Measurements from ENCODE around the gene FERMT3.

The FERMT3 gene

DNA sequence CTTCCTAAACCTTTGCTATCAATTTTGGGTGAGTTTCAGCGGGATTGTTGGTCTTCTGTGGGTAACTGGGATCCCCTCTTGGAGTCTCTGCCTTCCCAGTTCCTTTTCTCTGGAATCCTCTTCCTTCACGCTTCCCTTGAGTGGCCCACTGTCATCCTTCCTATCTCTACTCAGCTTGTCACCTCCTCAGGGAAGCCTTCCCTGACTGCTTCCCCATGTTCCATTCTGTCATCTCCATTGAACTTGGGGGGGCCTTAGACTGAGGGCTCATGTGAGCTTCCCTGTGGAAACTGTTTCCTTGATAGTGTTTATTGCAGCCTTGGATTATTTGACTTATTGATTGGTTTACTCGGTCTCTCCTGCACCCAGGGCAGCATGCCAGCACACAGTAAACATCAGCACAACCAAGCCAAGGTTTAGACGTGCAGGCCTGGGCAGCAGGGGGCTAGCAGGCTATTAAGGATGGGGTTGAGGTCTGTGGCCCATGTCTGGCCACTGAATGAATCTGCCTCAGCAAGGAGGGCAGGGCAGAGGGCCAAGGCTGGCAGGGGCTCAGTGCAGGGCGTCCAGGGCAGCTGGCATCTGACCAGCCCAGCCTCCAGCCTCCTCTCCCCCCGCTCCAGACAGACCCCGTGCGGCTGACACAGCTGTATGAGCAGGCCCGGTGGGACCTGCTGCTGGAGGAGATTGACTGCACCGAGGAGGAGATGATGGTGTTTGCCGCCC is 12.3 kb downstream of the FERMT3 start:
- Histone ChIP-seq H2AFZ (ENCODE audit: low read length) (no peak overlapping the region), H3K79me2 (ENCODE audit: low read length) (no peaks in the 10 kb centered on the region), H3K4me2 (ENCODE audit: low read depth, low read length) (no peak overlapping the region), H3K27me3 (replicated peaks; ENCODE audit: insufficient read depth, low read length) (no peaks in the 10 kb centered on the region), H3K36me3 (replicated peaks; ENCODE audit: insufficient read depth, low read length) (no peaks in the 10 kb centered on the region), H3K4me3 (ENCODE audit: low read length) (no peak overlapping the region), H3K4me1 (ENCODE audit: low read length) (no peaks in the 10 kb centered on the region), H3K9me3 (replicated peaks; ENCODE audit: insufficient read depth, low read length) (no peaks in the 10 kb centered on the region), H4K20me1 (ENCODE audit: insufficient read depth, low read length) (no peaks in the 10 kb centered on the region), H3K27ac (ENCODE audit: low read length) (no peak overlapping the region), H3K9ac (ENCODE audit: low read length) (no peak overlapping the region), H3K9me2 (replicated peaks; ENCODE audit: insufficient read depth, low read length) (no peaks in the 10 kb centered on the region), H3F3A (ENCODE audit: insufficient read depth, low read length) (no peaks in the 10 kb centered on the region)
- TF ChIP-seq EZH2phosphoT487 (IDR thresholded peaks at IDR 0.05; ENCODE audit: low read length), result no peak
- TF ChIP-seq, protein P1, sequence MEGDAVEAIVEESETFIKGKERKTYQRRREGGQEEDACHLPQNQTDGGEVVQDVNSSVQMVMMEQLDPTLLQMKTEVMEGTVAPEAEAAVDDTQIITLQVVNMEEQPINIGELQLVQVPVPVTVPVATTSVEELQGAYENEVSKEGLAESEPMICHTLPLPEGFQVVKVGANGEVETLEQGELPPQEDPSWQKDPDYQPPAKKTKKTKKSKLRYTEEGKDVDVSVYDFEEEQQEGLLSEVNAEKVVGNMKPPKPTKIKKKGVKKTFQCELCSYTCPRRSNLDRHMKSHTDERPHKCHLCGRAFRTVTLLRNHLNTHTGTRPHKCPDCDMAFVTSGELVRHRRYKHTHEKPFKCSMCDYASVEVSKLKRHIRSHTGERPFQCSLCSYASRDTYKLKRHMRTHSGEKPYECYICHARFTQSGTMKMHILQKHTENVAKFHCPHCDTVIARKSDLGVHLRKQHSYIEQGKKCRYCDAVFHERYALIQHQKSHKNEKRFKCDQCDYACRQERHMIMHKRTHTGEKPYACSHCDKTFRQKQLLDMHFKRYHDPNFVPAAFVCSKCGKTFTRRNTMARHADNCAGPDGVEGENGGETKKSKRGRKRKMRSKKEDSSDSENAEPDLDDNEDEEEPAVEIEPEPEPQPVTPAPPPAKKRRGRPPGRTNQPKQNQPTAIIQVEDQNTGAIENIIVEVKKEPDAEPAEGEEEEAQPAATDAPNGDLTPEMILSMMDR (IDR thresholded peaks at IDR 0.05; ENCODE audit: low read length), result no peak
- TF ChIP-seq EZH2 (optimal IDR thresholded peaks at IDR 0.05; ENCODE audit: low read depth, low read length), result no peak
- DNase-seq, result no peak

DNA sequence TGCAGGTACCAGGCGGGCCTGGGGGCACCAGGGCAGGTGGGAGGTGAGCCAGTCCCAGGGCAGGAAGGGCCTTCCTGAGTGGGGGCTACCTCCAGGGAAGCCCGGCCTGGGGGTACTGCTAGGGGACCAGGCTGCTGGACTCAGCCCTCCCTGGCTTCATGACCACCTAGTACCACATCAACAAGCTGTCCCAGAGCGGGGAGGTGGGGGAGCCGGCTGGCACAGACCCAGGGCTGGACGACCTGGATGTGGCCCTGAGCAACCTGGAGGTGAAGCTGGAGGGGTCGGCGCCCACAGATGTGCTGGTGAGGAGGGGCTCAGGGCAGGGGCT is 12.8 kb downstream of the FERMT3 start:
- H3K79me2 ChIP-seq (ENCODE audit: low read length), result no peaks in the 10 kb centered on the region
- no peak for DNase-seq
- no peaks in the 10 kb centered on the region for H4K20me1 ChIP-seq (ENCODE audit: insufficient read depth, low read length)
- no peak overlapping the region for H2AFZ ChIP-seq (ENCODE audit: low read length)
- H3K9ac ChIP-seq (ENCODE audit: low read length), result no peak overlapping the region
- H3K27ac ChIP-seq (ENCODE audit: low read length), result no peak overlapping the region
- no peak overlapping the region for H3K4me2 ChIP-seq (ENCODE audit: low read depth, low read length)
- H3K27me3 ChIP-seq (replicated peaks; ENCODE audit: insufficient read depth, low read length), result no peaks in the 10 kb centered on the region
- TF ChIP-seq, protein P1 (IDR thresholded peaks at IDR 0.05; ENCODE audit: low read length), result no peak
- TF ChIP-seq EZH2 (optimal IDR thresholded peaks at IDR 0.05; ENCODE audit: low read depth, low read length) (no peak), EZH2phosphoT487 (IDR thresholded peaks at IDR 0.05; ENCODE audit: low read length) (no peak)
- no peaks in the 10 kb centered on the region for H3K9me3 ChIP-seq (replicated peaks; ENCODE audit: insufficient read depth, low read length)
- H3K4me3 ChIP-seq (ENCODE audit: low read length), result no peak overlapping the region
- no peaks in the 10 kb centered on the region for H3F3A ChIP-seq (ENCODE audit: insufficient read depth, low read length)
- H3K9me2 ChIP-seq (replicated peaks; ENCODE audit: insufficient read depth, low read length), result no peaks in the 10 kb centered on the region
- no peaks in the 10 kb centered on the region for H3K4me1 ChIP-seq (ENCODE audit: low read length)
- no peaks in the 10 kb centered on the region for H3K36me3 ChIP-seq (replicated peaks; ENCODE audit: insufficient read depth, low read length)

DNA sequence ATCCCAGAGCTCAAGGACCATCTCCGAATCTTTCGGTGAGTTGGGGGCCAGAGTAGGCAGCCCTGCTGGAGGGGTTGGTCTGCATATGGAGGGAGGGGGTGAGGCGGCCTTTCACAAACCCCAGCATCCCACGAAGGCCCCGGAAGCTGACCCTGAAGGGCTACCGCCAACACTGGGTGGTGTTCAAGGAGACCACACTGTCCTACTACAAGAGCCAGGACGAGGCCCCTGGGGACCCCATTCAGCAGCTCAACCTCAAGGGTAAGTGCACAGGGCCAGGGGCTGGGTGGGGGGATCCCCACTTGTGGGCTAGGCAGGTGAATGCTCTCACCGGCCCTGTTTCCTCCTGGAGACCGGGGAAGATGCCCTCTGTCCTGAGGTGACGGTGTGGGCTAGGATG is 13.2 kb downstream of the FERMT3 start:
- Histone ChIP-seq H3K79me2 (ENCODE audit: low read length) (no peaks in the 10 kb centered on the region), H3K9me2 (replicated peaks; ENCODE audit: insufficient read depth, low read length) (no peaks in the 10 kb centered on the region), H3F3A (ENCODE audit: insufficient read depth, low read length) (no peaks in the 10 kb centered on the region), H3K4me2 (ENCODE audit: low read depth, low read length) (no peak overlapping the region), H3K4me1 (ENCODE audit: low read length) (no peaks in the 10 kb centered on the region), H3K27ac (ENCODE audit: low read length) (no peak overlapping the region), H3K4me3 (ENCODE audit: low read length) (no peak overlapping the region), H2AFZ (ENCODE audit: low read length) (no peak overlapping the region), H4K20me1 (ENCODE audit: insufficient read depth, low read length) (no peaks in the 10 kb centered on the region), H3K36me3 (replicated peaks; ENCODE audit: insufficient read depth, low read length) (no peaks in the 10 kb centered on the region), H3K27me3 (replicated peaks; ENCODE audit: insufficient read depth, low read length) (no peaks in the 10 kb centered on the region), H3K9ac (ENCODE audit: low read length) (no peak overlapping the region), H3K9me3 (replicated peaks; ENCODE audit: insufficient read depth, low read length) (no peaks in the 10 kb centered on the region)
- no peak for DNase-seq
- no peak for TF ChIP-seq EZH2phosphoT487 (IDR thresholded peaks at IDR 0.05; ENCODE audit: low read length)
- TF ChIP-seq EZH2 (optimal IDR thresholded peaks at IDR 0.05; ENCODE audit: low read depth, low read length), result no peak
- TF ChIP-seq, protein P1 (IDR thresholded peaks at IDR 0.05; ENCODE audit: low read length), result no peak

Measured in MM.1S (cell line).